ENCODE data around the gene ARHGAP28. TPM values are rescaled to one million over a fixed set of nuclear protein-coding genes. Genes with fewer than 3 reads are reported as not detected.
"Not testable (repeated sequence)": the region's sequence is repeated elsewhere in the genome, so short reads cannot be mapped to it uniquely, and the experiment has no call there.

The ARHGAP28 gene
- total RNA-seq, 8 experiments from 2014 or later: 5.4 to 19.4 (median 9.8) TPM

GRCh38 chr18:6891788-6892187 lies 162.3 kb downstream of the ARHGAP28 start:
- H3K4me3 ChIP-seq: no peak overlapping the region
- WGBS, 10 experiments: 93 to 100% methylated on average over 1 to 3 of the region's 3 CpGs; no CpG with 5 or more reads in 8 of the 10 experiments
- H3K27ac ChIP-seq: no peak overlapping the region
- in situ Hi-C loops (cut with MboI; ENCODE audit: low pct_unique_long_range_greater_than_20kb in 2 of 9, low sequenced_read_pairs in 9 of 9, unreplicated experiment in 9 of 9): loop anchor here in 8 of 9 experiments (25.0 kb wide), 4 partner anchors 154 to 1029 kb away; partner anchors contain the start of genes TMEM200C (in 4 of the 8) and ARHGAP28 (in 1 of the 8)
- no peak for ATAC-seq (replicated peaks in 6 of 8)
- peaks cover 0 to 5% of the 10 kb centered on the region in 2 donors for H3K4me1 ChIP-seq (replicated peaks in 1 of 2)

GRCh38 chr18:6901286-6901926 lies 171.9 kb downstream of the ARHGAP28 start:
- WGBS, 10 experiments: 37 to 100% (median 82%) methylated on average over 1 to 3 of the region's 3 CpGs; no CpG with 5 or more reads in 1 of the 10 experiments
- in situ Hi-C loops (cut with MboI; ENCODE audit: low pct_unique_long_range_greater_than_20kb in 2 of 9, low sequenced_read_pairs in 9 of 9, unreplicated experiment in 9 of 9): loop anchor here in 3 of 9 experiments (25.0 kb wide), 2 partner anchors 111 to 286 kb away; no protein-coding TSS in a partner anchor
- ATAC-seq (replicated peaks in 6 of 8): no peak
- Histone ChIP-seq H3K4me3 (no peak overlapping the region), H3K4me1 (replicated peaks in 1 of 2) (no peaks in the 10 kb centered on the region), H3K27ac (no peak overlapping the region)

GRCh38 chr18:6917072-6917471 lies 187.6 kb downstream of the ARHGAP28 start:
- ATAC-seq (replicated peaks in 6 of 8): peak in 2 of 8 experiments; percentile 32 to 44
- H3K27ac ChIP-seq: no peak overlapping the region
- in situ Hi-C loops (cut with MboI; ENCODE audit: low pct_unique_long_range_greater_than_20kb in 2 of 9, low sequenced_read_pairs in 9 of 9, unreplicated experiment in 9 of 9): loop anchor here in 3 of 9 experiments (25.0 kb wide), 2 partner anchors 95 to 270 kb away; no protein-coding TSS in a partner anchor
- WGBS, 10 experiments: 0 to 94% (median 78%) methylated on average over 1 to 3 of the region's 3 CpGs; no CpG with 5 or more reads in 2 of the 10 experiments
- H3K4me1 ChIP-seq (replicated peaks in 1 of 2): no peaks in the 10 kb centered on the region
- no peak overlapping the region for H3K4me3 ChIP-seq

- ATAC-seq (replicated peaks in 6 of 8): peak in 6 of 8 experiments; percentile 31 to 87 (median 58)
- in situ Hi-C loops (cut with MboI; ENCODE audit: low pct_unique_long_range_greater_than_20kb in 2 of 9, low sequenced_read_pairs in 9 of 9, unreplicated experiment in 9 of 9): loop anchor here in 4 of 9 experiments (10.0 to 25.0 kb wide), 3 partner anchors 92 to 267 kb away; no protein-coding TSS in a partner anchor
- 0 to 85% (median 21%) methylated on average over 1 to 26 of the region's 37 CpGs for WGBS, 10 experiments
- Histone ChIP-seq H3K27ac (no peak overlapping the region), H3K4me1 (replicated peaks in 1 of 2) (no peaks in the 10 kb centered on the region), H3K4me3 (no peak overlapping the region)
These were observed 190.8 kb downstream of the ARHGAP28 start for GRCh38 chr18:6920099-6920955.

GRCh38 chr18:6921571-6921970 lies 192.1 kb downstream of the ARHGAP28 start:
- in situ Hi-C loops (cut with MboI; ENCODE audit: low pct_unique_long_range_greater_than_20kb in 2 of 9, low sequenced_read_pairs in 9 of 9, unreplicated experiment in 9 of 9): loop anchor here in 4 of 9 experiments (10.0 to 25.0 kb wide), 3 partner anchors 91 to 266 kb away; no protein-coding TSS in a partner anchor
- no peak for ATAC-seq (replicated peaks in 6 of 8)
- H3K4me1 ChIP-seq (replicated peaks in 1 of 2): no peaks in the 10 kb centered on the region
- no peak overlapping the region for H3K4me3 ChIP-seq
- H3K27ac ChIP-seq: no peak overlapping the region

GRCh38 chr18:6923220-6923619 lies 193.7 kb downstream of the ARHGAP28 start:
- no peak for ATAC-seq (replicated peaks in 6 of 8)
- 29 to 100% (median 80%) methylated on average over 1 of the region's 1 CpG; no CpG with 5 or more reads in 5 of the 10 experiments for WGBS, 10 experiments
- Histone ChIP-seq H3K27ac (no peak overlapping the region), H3K4me3 (no peak overlapping the region), H3K4me1 (replicated peaks in 1 of 2) (no peaks in the 10 kb centered on the region)
- in situ Hi-C loops (cut with MboI; ENCODE audit: low pct_unique_long_range_greater_than_20kb in 2 of 9, low sequenced_read_pairs in 9 of 9, unreplicated experiment in 9 of 9): loop anchor here in 4 of 9 experiments (10.0 to 25.0 kb wide), 3 partner anchors 89 to 264 kb away; no protein-coding TSS in a partner anchor

- ATAC-seq (replicated peaks in 6 of 8): no peak
- Histone ChIP-seq H3K27ac (no peak overlapping the region), H3K4me3 (no peak overlapping the region), H3K4me1 (replicated peaks in 1 of 2) (no peaks in the 10 kb centered on the region)
- 0 to 100% (median 78%) methylated on average over 1 to 2 of the region's 2 CpGs; no CpG with 5 or more reads in 2 of the 10 experiments for WGBS, 10 experiments
- in situ Hi-C loops (cut with MboI; ENCODE audit: low pct_unique_long_range_greater_than_20kb in 2 of 9, low sequenced_read_pairs in 9 of 9, unreplicated experiment in 9 of 9): loop anchor here in 2 of 9 experiments (10.0 to 25.0 kb wide), 2 partner anchors 248 to 260 kb away; no protein-coding TSS in a partner anchor
These were observed 197.6 kb downstream of the ARHGAP28 start for GRCh38 chr18:6927153-6927552.

GRCh38 chr18:6928359-6928758 lies 198.8 kb downstream of the ARHGAP28 start:
- H3K4me3 ChIP-seq: no peak overlapping the region
- no peaks in the 10 kb centered on the region for H3K4me1 ChIP-seq (replicated peaks in 1 of 2)
- no peak for ATAC-seq (replicated peaks in 6 of 8)
- WGBS, 10 experiments: 50 to 100% (median 82%) methylated on average over 2 to 8 of the region's 11 CpGs; no CpG with 5 or more reads in 1 of the 10 experiments
- in situ Hi-C loops (cut with MboI; ENCODE audit: low pct_unique_long_range_greater_than_20kb in 2 of 9, low sequenced_read_pairs in 9 of 9, unreplicated experiment in 9 of 9): loop anchor here in 2 of 9 experiments (10.0 to 25.0 kb wide), 2 partner anchors 246 to 259 kb away; no protein-coding TSS in a partner anchor
- H3K27ac ChIP-seq: no peak overlapping the region

- Histone ChIP-seq H3K4me3 (no peak overlapping the region), H3K27ac (no peak overlapping the region), H3K4me1 (replicated peaks in 1 of 2) (no peaks in the 10 kb centered on the region)
- ATAC-seq (replicated peaks in 6 of 8): no peak
- in situ Hi-C loops (cut with MboI; ENCODE audit: low pct_unique_long_range_greater_than_20kb in 2 of 9, low sequenced_read_pairs in 9 of 9, unreplicated experiment in 9 of 9): loop anchor here in 2 of 9 experiments (10.0 to 25.0 kb wide), 2 partner anchors 245 to 258 kb away; no protein-coding TSS in a partner anchor
- 40 to 100% (median 88%) methylated on average over 1 to 10 of the region's 45 CpGs; no CpG with 5 or more reads in 5 of the 10 experiments for WGBS, 10 experiments
These were observed 200.0 kb downstream of the ARHGAP28 start for GRCh38 chr18:6929370-6930102.

- peaks cover 0 to 3% of the 10 kb centered on the region in 2 donors for H3K4me1 ChIP-seq (replicated peaks in 1 of 2)
- H3K27ac ChIP-seq: no peak overlapping the region
- in situ Hi-C loops (cut with MboI; ENCODE audit: low pct_unique_long_range_greater_than_20kb in 2 of 9, low sequenced_read_pairs in 9 of 9, unreplicated experiment in 9 of 9): loop anchor here in 1 of 9 experiments (25.0 kb wide), 1 partner anchor 252 kb away; no protein-coding TSS in a partner anchor
- H3K4me3 ChIP-seq: no peak overlapping the region
- 0 to 100% (median 86%) methylated on average over 1 of the region's 1 CpG; no CpG with 5 or more reads in 1 of the 10 experiments for WGBS, 10 experiments
- no peak for ATAC-seq (replicated peaks in 6 of 8)
These were observed 205.3 kb downstream of the ARHGAP28 start for GRCh38 chr18:6934859-6935258.

- peaks cover 0 to 3% of the 10 kb centered on the region in 2 donors for H3K4me1 ChIP-seq (replicated peaks in 1 of 2)
- in situ Hi-C loops (cut with MboI; ENCODE audit: low pct_unique_long_range_greater_than_20kb in 2 of 9, low sequenced_read_pairs in 9 of 9, unreplicated experiment in 9 of 9): loop anchor here in 1 of 9 experiments (25.0 kb wide), 1 partner anchor 249 kb away; no protein-coding TSS in a partner anchor
- WGBS, 10 experiments: 33 to 100% (median 96%) methylated on average over 1 to 6 of the region's 7 CpGs; no CpG with 5 or more reads in 3 of the 10 experiments
- peak in 1 of 8 experiments; percentile 5 for ATAC-seq (replicated peaks in 6 of 8)
- no peak overlapping the region for H3K4me3 ChIP-seq
- no peak overlapping the region for H3K27ac ChIP-seq
These were observed 208.5 kb downstream of the ARHGAP28 start for GRCh38 chr18:6938003-6938402.

- WGBS, 10 experiments: 6 to 100% (median 85%) methylated on average over 1 to 2 of the region's 2 CpGs; no CpG with 5 or more reads in 1 of the 10 experiments
- in situ Hi-C loops (cut with MboI; ENCODE audit: low pct_unique_long_range_greater_than_20kb in 2 of 9, low sequenced_read_pairs in 9 of 9, unreplicated experiment in 9 of 9): loop anchor here in 1 of 9 experiments (25.0 kb wide), 1 partner anchor 249 kb away; no protein-coding TSS in a partner anchor
- peak in 1 of 8 experiments; percentile 90 for ATAC-seq (replicated peaks in 6 of 8)
- H3K4me1 ChIP-seq (replicated peaks in 1 of 2); H3K27ac ChIP-seq; H3K4me3 ChIP-seq: not testable (repeated sequence)
These were observed 208.9 kb downstream of the ARHGAP28 start for GRCh38 chr18:6938403-6938802.
